Measurements from ENCODE around the gene SIRPB2.

GRCh38 chr20:1499528-1500420 lies 8.6 kb upstream of the SIRPB2 start:
- TF ChIP-seq EZH2phosphoT487 (IDR thresholded peaks at IDR 0.05; ENCODE audit: insufficient read depth, low read depth) (no peak), EZH2 (IDR thresholded peaks at IDR 0.05; ENCODE audit: insufficient read depth, poor library complexity, severe bottlenecking) (no peak)
